HepG2 (cell line): ENCODE results near the gene HIPK2. TPM values are rescaled to one million over a fixed set of nuclear protein-coding genes. Genes with fewer than 3 reads are reported as not detected.

Source experiments
- ATAC-seq: fragments of 200-7000 bp; cut with Tn5 transposase; 3 replicates; pipeline ENCODE4 v1.9.1; 2020; ENCODE audit warnings: mild to moderate bottlenecking, moderate library complexity
- BruUV-seq: library from RNA; stranded (reverse); fragments of 400-500 nt; replicated peaks from 2 replicates; lab custom pipeline; 2021; lab: Mats Ljungman, UMichigan
- CTCF ChIA-PET: fragments of 300-600 bp; formaldehyde crosslinking; extraction: SDS; loops from one replicate; lab custom pipeline; 2021; ENCODE audit warnings: low total read pairs, inconsistent platforms, low intra/inter-chr PET ratio; lab: Yijun Ruan, JAX
- POLR2A ChIA-PET: fragments of 350-600 bp; sonication (Branson Sonifier 250); formaldehyde crosslinking; loops from one replicate; lab custom pipeline; 2020; ENCODE audit warnings: antibody characterized with exemption, inconsistent platforms; lab: Yijun Ruan, JAX
- DNase-seq: peaks from one replicate; pipeline ENCODE4 v3.0.0-alpha.2; 2015; ENCODE audit warnings: low spot score
- FAIRE-seq: peaks from 3 replicates; lab custom pipeline; 2011; peaks lifted over from hg19 to GRCh38; lab: Jason Lieb, UNC
- H2AFZ ChIP-seq: one replicate; pipeline ENCODE4 v1.6.1; 2011; ENCODE audit warnings: low read length, inconsistent platforms
- H3K27ac ChIP-seq: fragments of 300-600 bp; 3 replicates; pipeline ENCODE4 v1.8.0; 2011; ENCODE audit warnings: mixed run types, mild to moderate bottlenecking, mixed read lengths, low read length, inconsistent platforms; ENCODE audit not compliant: insufficient read depth; ENCODE audit errors: extremely low read length
- H3K27me3 ChIP-seq, 2 experiments: fragments of 200-600 bp in 1 of 2; 2 replicates in 1 of 2; 3 replicates in 1 of 2; pipeline versions ENCODE4 v1.6.0 to v1.8.0; 2011; ENCODE audit warnings: low read length in 2 of 2, mild to moderate bottlenecking in 2 of 2, moderate library complexity in 2 of 2, inconsistent platforms in 1 of 2; ENCODE audit not compliant: insufficient read depth in 2 of 2, control insufficient read depth in 1 of 2
- H3K36me3 ChIP-seq, 2 experiments: fragments of 200-600 bp in 1 of 2; replicated peaks in 1 of 2; 2 replicates in 1 of 2; 3 replicates in 1 of 2; pipeline versions ENCODE4 v1.5.1 to v1.8.0; 2011; ENCODE audit warnings: low read length in 2 of 2, inconsistent platforms in 1 of 2; ENCODE audit not compliant: insufficient read depth in 2 of 2, control insufficient read depth in 1 of 2
- H3K4me1 ChIP-seq: 2 replicates; pipeline ENCODE4 v1.5.1; 2012; ENCODE audit warnings: low read length, inconsistent platforms; ENCODE audit not compliant: insufficient read depth
- H3K4me2 ChIP-seq: 2 replicates; pipeline ENCODE4 v1.6.0; 2011; ENCODE audit warnings: low read depth, low read length, inconsistent platforms
- H3K4me3 ChIP-seq, 3 experiments: fragments of 200-600 bp in 1 of 3; sonication (generic), shearing (Covaris generic) in 1 of 3; replicated peaks in 1 of 3; 2 replicates each; pipeline ENCODE4 v1.5.1; 2011 to 2016; ENCODE audit warnings: low read length in 3 of 3, inconsistent platforms in 2 of 3, low read depth in 2 of 3, mild to moderate bottlenecking in 2 of 3, control low read depth in 1 of 3, mixed read lengths in 1 of 3; ENCODE audit not compliant: insufficient read depth in 1 of 3
- H3K79me2 ChIP-seq: one replicate; pipeline ENCODE4 v1.6.1; 2011; ENCODE audit warnings: low read length, inconsistent platforms; ENCODE audit not compliant: insufficient read depth
- H3K9ac ChIP-seq: 2 replicates; pipeline ENCODE4 v1.6.0; 2011; ENCODE audit warnings: mild to moderate bottlenecking, low read depth, low read length, inconsistent platforms; ENCODE audit not compliant: insufficient read depth
- H3K9me3 ChIP-seq: 2 replicates; pipeline ENCODE4 v1.5.1; 2012; ENCODE audit warnings: mild to moderate bottlenecking, low read length
- H4K20me1 ChIP-seq: 2 replicates; pipeline ENCODE4 v1.6.0; 2011; ENCODE audit warnings: inconsistent platforms, mild to moderate bottlenecking, low read length, moderate library complexity; ENCODE audit not compliant: insufficient read depth
- ARNT2 ChIP-seq: sonication (generic); formaldehyde crosslinking; IDR thresholded peaks from 2 replicates; pipeline ENCODE4 v1.8.0; 2022; ENCODE audit warnings: mild to moderate bottlenecking, low read depth, missing genetic modification reagents, moderate library complexity
- CEBPG ChIP-seq: IDR thresholded peaks from 2 replicates; pipeline ENCODE4 v1.6.1; 2016
- CERS6 ChIP-seq: sonication (generic); formaldehyde crosslinking; IDR thresholded peaks from 2 replicates; pipeline ENCODE4 v1.5.0; 2020; ENCODE audit warnings: missing genetic modification reagents
- GFI1 ChIP-seq: sonication (generic); formaldehyde crosslinking; IDR thresholded peaks from 2 replicates; pipeline ENCODE4 v1.5.0; 2020; ENCODE audit warnings: missing genetic modification reagents, mild to moderate bottlenecking, borderline replicate concordance
- KLF6 ChIP-seq: IDR thresholded peaks from 2 replicates; pipeline ENCODE4 v1.8.0; 2016; ENCODE audit warnings: missing biosample characterization, missing genetic modification reagents
- RFX1 ChIP-seq: fragments of 450-650 bp; IDR thresholded peaks from 2 replicates; pipeline ENCODE4 v1.6.1; 2017
- RFX5 ChIP-seq: IDR thresholded peaks from 2 replicates; pipeline ENCODE4 v1.6.1; 2011; ENCODE audit warnings: low read depth, low read length, improper control_type of control experiment
- SRY ChIP-seq: sonication (generic); formaldehyde crosslinking; IDR thresholded peaks from 2 replicates; pipeline ENCODE4 v1.8.0; 2022; ENCODE audit warnings: mild to moderate bottlenecking, missing genetic modification reagents
- STAT5B ChIP-seq: sonication (generic); formaldehyde crosslinking; IDR thresholded peaks from 2 replicates; pipeline ENCODE4 v1.4.0; 2020; ENCODE audit warnings: missing genetic modification reagents
- TBP ChIP-seq: sonication (generic); formaldehyde crosslinking; IDR thresholded peaks from 2 replicates; pipeline ENCODE4 v1.5.0; 2020; ENCODE audit warnings: missing genetic modification reagents
- ZNF207 ChIP-seq: fragments of 450-650 bp; IDR thresholded peaks from 2 replicates; pipeline ENCODE4 v1.6.1; 2016; ENCODE audit warnings: antibody characterized with exemption, borderline replicate concordance
- ZNF562 ChIP-seq: sonication (generic); formaldehyde crosslinking; IDR thresholded peaks from 2 replicates; pipeline ENCODE4 v1.8.0; 2022; ENCODE audit warnings: missing genetic modification reagents, borderline replicate concordance
- in situ Hi-C: cut with HindIII; loops from 2 replicates; pipeline ENCODE4 v1.10.0; 2017; ENCODE audit warnings: low pct_unique_long_range_greater_than_20kb; ENCODE audit not compliant: extremely low pct_ligation_motif_present
- intact Hi-C: fragments of 100-400 bp; cut with micrococcal nuclease; formaldehyde crosslinking; loops from one replicate; pipeline ENCODE4 v1.10.0; 2022; ENCODE audit not compliant: unreplicated experiment
- polyA plus RNA-seq, 8 experiments: library from polyadenylated mRNA; depleted of rRNA in 3 of 8; stranded (reverse) in 7 of 8; unstranded in 1 of 8; fragments of >200 nt; fragmentation: Illumina TruSeq in 4 of 8; extraction: Trizol in 4 of 8; gene quantifications; 2 replicates each; pipeline versions ENCODE4 v1.2.1 to v1.2.3, GENCODE V29; 2011 to 2016; ENCODE audit warnings: low read depth in 4 of 8, missing spikeins in 1 of 8, mixed read lengths in 1 of 8; ENCODE audit not compliant: insufficient read depth in 1 of 8
- total RNA-seq, 5 experiments: library from RNA; depleted of rRNA; stranded (reverse); fragments of >200 nt; fragmentation: Illumina TruSeq; extraction: Trizol; gene quantifications; 2 replicates each; pipeline ENCODE4 v1.2.3, GENCODE V29; 2016; ENCODE audit warnings: low read depth in 1 of 5
- TF ChIP-seq, protein P1 (sequence below): sonication (generic); formaldehyde crosslinking; IDR thresholded peaks from 2 replicates; pipeline ENCODE4 v1.4.0; 2020; ENCODE audit warnings: missing genetic modification reagents

HIPK2 gene
- total and polyA plus RNA-seq, 2 of the 13 experiments (the other 11 are each of a cell fraction or from before 2014, with no cell fraction given), result 14.4 to 20.2 TPM

GRCh38 chr7:139718141-139718540 is 59.7 kb downstream of the HIPK2 start:
- H3K9ac ChIP-seq, result no peak overlapping the region
- DNase-seq, result no peak
- FAIRE-seq, result no peak
- no peaks in the 10 kb centered on the region for H3K27me3 ChIP-seq
- no peaks in the 10 kb centered on the region; the same call in 1 of the 2 replicates for H4K20me1 ChIP-seq
- in situ Hi-C loops (no loop called here), intact Hi-C loops (no loop called here)
- no peaks in the 10 kb centered on the region for H3K9me3 ChIP-seq
- H2AFZ ChIP-seq, result no peak overlapping the region
- no peak overlapping the region for H3K27ac ChIP-seq
- no peak overlapping the region for H3K4me3 ChIP-seq
- H3K4me1 ChIP-seq, result peaks cover 34% of the 10 kb centered on the region
- no peak for ATAC-seq
- H3K79me2 ChIP-seq, result peaks cover 57% of the 10 kb centered on the region
- ChIA-PET CTCF (no interaction called here), POLR2A (no interaction called here)
- peaks cover 30 to 43% of the 10 kb centered on the region in 2 experiments for H3K36me3 ChIP-seq
- TF ChIP-seq ARNT2 (CRISPR knock-in tag), result no peak
- TF ChIP-seq CEBPG (CRISPR knock-in tag), result no peak
- TF ChIP-seq, protein P1, sequence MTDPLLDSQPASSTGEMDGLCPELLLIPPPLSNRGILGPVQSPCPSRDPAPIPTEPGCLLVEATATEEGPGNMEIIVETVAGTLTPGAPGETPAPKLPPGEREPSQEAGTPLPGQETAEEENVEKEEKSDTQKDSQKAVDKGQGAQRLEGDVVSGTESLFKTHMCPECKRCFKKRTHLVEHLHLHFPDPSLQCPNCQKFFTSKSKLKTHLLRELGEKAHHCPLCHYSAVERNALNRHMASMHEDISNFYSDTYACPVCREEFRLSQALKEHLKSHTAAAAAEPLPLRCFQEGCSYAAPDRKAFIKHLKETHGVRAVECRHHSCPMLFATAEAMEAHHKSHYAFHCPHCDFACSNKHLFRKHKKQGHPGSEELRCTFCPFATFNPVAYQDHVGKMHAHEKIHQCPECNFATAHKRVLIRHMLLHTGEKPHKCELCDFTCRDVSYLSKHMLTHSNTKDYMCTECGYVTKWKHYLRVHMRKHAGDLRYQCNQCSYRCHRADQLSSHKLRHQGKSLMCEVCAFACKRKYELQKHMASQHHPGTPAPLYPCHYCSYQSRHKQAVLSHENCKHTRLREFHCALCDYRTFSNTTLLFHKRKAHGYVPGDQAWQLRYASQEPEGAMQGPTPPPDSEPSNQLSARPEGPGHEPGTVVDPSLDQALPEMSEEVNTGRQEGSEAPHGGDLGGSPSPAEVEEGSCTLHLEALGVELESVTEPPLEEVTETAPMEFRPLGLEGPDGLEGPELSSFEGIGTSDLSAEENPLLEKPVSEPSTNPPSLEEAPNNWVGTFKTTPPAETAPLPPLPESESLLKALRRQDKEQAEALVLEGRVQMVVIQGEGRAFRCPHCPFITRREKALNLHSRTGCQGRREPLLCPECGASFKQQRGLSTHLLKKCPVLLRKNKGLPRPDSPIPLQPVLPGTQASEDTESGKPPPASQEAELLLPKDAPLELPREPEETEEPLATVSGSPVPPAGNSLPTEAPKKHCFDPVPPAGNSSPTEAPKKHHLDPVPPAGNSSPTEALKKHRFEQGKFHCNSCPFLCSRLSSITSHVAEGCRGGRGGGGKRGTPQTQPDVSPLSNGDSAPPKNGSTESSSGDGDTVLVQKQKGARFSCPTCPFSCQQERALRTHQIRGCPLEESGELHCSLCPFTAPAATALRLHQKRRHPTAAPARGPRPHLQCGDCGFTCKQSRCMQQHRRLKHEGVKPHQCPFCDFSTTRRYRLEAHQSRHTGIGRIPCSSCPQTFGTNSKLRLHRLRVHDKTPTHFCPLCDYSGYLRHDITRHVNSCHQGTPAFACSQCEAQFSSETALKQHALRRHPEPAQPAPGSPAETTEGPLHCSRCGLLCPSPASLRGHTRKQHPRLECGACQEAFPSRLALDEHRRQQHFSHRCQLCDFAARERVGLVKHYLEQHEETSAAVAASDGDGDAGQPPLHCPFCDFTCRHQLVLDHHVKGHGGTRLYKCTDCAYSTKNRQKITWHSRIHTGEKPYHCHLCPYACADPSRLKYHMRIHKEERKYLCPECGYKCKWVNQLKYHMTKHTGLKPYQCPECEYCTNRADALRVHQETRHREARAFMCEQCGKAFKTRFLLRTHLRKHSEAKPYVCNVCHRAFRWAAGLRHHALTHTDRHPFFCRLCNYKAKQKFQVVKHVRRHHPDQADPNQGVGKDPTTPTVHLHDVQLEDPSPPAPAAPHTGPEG, result no peak
- no peak for TF ChIP-seq ZNF207
- TF ChIP-seq ZNF562 (CRISPR knock-in tag), result no peak
- TF ChIP-seq TBP (CRISPR knock-in tag), result no peak
- no peak for TF ChIP-seq CERS6 (CRISPR knock-in tag)
- TF ChIP-seq SRY (CRISPR knock-in tag), result no peak
- no peak for TF ChIP-seq KLF6 (CRISPR knock-in tag)
- TF ChIP-seq RFX5, result no peak
- no peak for TF ChIP-seq RFX1
- no peak for TF ChIP-seq GFI1 (CRISPR knock-in tag)
- no peak for TF ChIP-seq STAT5B
- no TSS peak for BruUV-seq
- no peak overlapping the region for H3K4me2 ChIP-seq
